Breast epithelium (tissue), 3 donors: ENCODE data around the gene AGBL1.

ENCODE experiments used
- POLR2AphosphoS5 ChIP-seq, 3 donors: sonication (generic); formaldehyde crosslinking; IDR thresholded peaks; one replicate each; pipeline ENCODE4 v1.6.1; 2017; ENCODE audit warnings: antibody characterized with exemption in 3 of 3
- TF ChIP-seq, protein P1 (sequence below), 3 donors: fragments of 450-650 bp; IDR thresholded peaks; one replicate each; pipeline ENCODE4 v1.5.1; 2016 to 2017; ENCODE audit warnings: antibody characterized with exemption in 3 of 3, mild to moderate bottlenecking in 3 of 3, moderate library complexity in 3 of 3

DNA sequence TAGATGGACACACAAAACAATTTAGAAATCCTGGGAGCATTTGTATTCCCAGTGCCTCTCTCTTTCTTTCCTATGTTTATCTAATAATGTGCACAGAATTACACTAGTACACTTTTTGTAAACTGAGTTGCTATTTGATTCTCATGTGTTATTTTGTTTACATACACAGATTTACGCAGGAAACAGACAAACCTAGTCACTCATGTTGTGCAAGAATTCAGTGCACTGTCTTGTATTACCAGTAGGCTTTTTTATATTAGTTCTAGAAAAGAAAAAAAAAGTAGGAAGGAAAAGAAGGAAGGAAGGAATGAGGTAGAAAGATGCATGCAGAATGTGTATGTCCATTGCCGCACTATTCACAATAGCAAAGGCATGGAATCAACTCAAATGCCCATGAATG, 257.4 kb downstream of the AGBL1 start:
- TF ChIP-seq POLR2AphosphoS5 (IDR thresholded peaks at IDR 0.05), result no peak
- TF ChIP-seq, protein P1, sequence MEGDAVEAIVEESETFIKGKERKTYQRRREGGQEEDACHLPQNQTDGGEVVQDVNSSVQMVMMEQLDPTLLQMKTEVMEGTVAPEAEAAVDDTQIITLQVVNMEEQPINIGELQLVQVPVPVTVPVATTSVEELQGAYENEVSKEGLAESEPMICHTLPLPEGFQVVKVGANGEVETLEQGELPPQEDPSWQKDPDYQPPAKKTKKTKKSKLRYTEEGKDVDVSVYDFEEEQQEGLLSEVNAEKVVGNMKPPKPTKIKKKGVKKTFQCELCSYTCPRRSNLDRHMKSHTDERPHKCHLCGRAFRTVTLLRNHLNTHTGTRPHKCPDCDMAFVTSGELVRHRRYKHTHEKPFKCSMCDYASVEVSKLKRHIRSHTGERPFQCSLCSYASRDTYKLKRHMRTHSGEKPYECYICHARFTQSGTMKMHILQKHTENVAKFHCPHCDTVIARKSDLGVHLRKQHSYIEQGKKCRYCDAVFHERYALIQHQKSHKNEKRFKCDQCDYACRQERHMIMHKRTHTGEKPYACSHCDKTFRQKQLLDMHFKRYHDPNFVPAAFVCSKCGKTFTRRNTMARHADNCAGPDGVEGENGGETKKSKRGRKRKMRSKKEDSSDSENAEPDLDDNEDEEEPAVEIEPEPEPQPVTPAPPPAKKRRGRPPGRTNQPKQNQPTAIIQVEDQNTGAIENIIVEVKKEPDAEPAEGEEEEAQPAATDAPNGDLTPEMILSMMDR (IDR thresholded peaks at IDR 0.05), result no peak
